ENCODE measurements around the gene TMEM79.

TMEM79 gene

DNA sequence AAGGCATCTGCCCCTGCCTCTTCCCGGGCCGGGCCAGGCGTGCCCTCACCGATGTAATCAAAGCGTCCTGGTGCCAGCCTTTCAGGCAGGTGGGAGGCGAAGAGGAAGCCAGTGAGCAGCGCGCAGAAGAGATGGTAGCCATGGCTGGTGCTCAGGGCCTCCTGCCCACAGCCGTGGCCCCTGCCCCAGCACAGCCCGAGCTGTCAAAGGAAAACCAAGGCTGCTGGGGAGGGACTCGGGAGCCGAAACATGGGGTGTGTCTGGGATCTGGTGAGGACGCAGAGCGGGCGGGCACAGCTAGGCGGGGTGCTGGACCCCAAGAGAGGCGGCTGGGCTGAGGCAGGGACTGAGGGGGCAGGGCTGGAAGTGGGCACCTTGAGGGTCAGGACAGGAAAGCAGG lies 39.4 kb upstream of the TMEM79 start:
- no peak overlapping the region for H3K4me3 ChIP-seq (ENCODE audit: control insufficient read depth, low read depth, low read length)
- DNase-seq (ENCODE audit: low read depth) = no peak

DNA sequence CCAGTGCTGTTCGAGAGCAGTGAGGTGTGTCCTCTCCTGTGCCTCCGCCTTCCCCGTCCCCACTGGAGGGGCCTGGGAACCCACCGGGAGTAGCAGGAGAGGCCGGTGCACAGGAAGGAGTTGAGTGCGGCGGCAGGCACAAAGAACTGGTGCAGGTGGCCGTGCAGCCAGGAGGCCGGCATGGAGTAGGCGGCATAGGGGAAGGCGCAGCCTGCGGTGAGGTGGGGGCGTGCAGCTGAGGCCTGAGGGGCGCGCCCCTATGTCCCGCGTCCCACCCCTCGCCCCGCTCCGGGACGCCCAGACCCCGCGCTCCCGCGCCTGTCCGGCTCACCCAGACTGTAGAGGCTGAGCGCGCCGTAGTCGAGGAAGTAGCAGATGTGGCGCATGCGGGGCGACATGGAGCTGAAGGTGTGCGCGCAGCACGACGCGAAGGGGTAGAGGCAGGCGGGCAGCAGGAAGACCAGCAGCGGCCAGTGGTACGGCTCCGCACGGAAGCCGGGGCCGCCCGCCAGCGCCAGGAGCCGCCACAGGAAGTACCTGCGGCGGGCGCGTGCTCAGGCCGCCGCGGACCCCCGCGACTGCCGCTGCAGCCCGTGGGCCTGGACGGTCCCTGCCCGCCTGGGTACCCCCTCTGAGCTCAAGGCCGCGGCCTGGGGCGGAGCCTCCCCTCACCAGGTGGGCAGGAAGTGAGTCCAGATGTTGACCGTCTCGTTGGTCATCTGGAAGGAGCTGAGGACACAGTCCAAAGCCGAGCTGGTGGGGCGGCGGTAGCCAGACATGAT lies 38.5 kb upstream of the TMEM79 start:
- no peak for DNase-seq (ENCODE audit: low read depth)

More for the DNA sequence above, 39.4 kb upstream of the TMEM79 start:
- TF ChIP-seq, protein P1, sequence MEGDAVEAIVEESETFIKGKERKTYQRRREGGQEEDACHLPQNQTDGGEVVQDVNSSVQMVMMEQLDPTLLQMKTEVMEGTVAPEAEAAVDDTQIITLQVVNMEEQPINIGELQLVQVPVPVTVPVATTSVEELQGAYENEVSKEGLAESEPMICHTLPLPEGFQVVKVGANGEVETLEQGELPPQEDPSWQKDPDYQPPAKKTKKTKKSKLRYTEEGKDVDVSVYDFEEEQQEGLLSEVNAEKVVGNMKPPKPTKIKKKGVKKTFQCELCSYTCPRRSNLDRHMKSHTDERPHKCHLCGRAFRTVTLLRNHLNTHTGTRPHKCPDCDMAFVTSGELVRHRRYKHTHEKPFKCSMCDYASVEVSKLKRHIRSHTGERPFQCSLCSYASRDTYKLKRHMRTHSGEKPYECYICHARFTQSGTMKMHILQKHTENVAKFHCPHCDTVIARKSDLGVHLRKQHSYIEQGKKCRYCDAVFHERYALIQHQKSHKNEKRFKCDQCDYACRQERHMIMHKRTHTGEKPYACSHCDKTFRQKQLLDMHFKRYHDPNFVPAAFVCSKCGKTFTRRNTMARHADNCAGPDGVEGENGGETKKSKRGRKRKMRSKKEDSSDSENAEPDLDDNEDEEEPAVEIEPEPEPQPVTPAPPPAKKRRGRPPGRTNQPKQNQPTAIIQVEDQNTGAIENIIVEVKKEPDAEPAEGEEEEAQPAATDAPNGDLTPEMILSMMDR (conservative IDR thresholded peaks at IDR 0.05; ENCODE audit: control insufficient read depth, insufficient read depth, low read depth, low read length) = no peak

DNA sequence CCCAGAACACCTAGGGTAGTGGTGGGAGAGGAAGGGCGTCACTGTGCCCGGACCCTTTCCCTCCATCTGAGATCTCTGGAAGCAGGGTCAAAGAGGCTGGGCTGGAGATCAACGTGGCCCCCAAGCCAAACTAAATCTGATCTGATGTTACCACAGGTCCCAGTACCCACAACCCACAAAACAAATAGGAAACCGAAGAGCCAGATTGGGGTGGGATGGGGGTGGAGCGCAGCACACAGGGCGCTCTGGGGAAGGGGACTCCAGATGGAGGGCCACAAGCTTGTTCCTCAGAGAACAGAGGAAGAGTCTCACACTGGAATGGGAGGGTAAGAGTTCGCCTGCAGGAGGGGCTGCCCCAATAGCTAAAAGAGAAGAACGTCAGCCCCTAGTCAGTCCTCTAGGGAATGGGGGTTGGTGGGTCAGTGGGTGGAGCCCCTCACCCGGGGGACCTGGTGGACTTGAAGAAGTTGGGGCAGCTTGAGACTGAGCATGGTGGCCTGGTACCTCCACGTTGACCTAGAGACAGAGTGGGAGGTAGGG lies 37.8 kb upstream of the TMEM79 start:
- DNase-seq (ENCODE audit: low read depth) = no peak
- no peak overlapping the region for H3K4me3 ChIP-seq (ENCODE audit: control insufficient read depth, low read depth, low read length)
- TF ChIP-seq, protein P1 (conservative IDR thresholded peaks at IDR 0.05; ENCODE audit: control insufficient read depth, insufficient read depth, low read depth, low read length) = no peak

More for the DNA sequence above, 38.5 kb upstream of the TMEM79 start:
- no peak overlapping the region for H3K4me3 ChIP-seq (ENCODE audit: control insufficient read depth, low read depth, low read length)
- TF ChIP-seq, protein P1 (conservative IDR thresholded peaks at IDR 0.05; ENCODE audit: control insufficient read depth, insufficient read depth, low read depth, low read length) = no peak

DNA sequence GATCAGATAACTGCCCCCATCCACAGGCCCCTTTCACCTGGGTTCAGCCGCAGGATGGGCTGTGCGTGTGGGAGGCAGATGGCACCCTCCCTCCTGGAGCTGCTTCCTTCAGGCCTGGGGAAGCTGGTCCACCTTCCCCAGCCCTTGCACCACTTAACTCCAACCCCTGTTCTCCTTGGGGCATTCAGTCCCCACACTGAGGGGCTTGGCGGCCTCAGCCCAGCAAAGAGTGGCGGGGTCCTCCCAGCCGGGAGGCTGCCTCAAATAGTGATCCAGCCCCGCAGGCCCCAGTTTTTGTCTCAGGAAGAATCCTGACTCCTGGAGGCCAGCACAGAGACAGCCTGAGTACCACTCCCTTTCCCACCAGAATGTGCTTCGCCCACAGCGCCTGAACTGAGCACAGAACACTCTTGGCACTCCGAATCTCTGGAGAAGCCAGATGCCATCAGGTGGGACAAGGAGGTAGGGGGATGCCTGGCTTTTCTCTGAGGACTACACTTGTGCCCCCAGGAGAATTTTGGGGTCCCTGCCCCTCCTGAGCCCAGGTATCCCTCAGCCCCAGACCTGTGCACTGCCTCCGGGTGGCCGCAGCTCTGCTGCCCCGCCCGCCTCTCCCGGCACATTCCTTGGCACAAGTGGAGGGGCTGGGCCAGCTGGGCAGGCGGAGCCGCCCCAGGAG lies 37.2 kb upstream of the TMEM79 start:
- H3K4me3 ChIP-seq (ENCODE audit: control insufficient read depth, low read depth, low read length) = no peak overlapping the region
- DNase-seq (ENCODE audit: low read depth) = no peak
- TF ChIP-seq, protein P1 (conservative IDR thresholded peaks at IDR 0.05; ENCODE audit: control insufficient read depth, insufficient read depth, low read depth, low read length) = no peak

DNA sequence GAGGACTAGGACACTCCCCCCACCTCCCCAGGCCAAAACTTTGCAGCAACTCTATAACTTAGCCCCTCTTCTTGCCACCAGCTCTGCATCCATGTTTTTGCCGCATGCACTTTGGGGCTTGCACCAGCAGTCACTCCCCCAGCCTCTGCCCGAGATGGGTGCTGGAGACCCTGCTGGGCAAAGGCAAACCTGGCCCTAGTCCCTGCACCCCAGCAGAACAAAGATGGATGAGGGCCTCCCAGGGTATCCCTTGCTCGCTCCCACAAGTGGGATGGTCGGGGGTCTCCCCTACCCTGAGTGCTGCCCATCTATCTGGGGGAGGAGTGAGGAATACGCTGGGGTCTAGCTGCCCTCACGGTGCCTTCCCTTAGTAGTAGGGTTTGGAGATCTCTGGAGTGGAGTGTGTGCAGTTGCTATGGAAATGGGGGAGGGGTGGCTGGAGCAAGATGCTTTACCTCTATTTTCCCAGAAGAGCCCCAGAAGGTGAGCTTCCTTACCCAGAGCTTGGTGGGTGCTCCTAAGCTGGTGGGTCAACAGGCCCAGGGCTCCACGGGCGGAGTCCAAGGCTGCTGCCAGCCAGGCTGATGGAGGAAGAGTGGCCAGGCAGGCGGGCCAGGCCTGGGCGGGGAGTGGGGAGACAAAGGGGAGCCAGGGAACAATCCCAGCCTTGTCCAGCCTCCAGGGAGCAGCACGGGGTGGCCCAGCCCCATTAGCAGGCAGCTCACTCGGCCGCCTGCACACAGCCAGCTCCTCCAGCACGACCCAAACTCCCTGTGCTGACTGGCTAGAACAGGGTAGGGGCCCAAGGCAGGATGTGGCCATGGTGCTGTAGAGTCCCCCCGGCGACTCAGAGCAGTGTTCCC lies 36.4 kb upstream of the TMEM79 start, which contains the start of gene PAQR6:
PAQR6 (minus strand) TSS at position 597 of the 863 bp plus-strand sequence. CDS start 1,325 bp downstream, outside the sequence.
- no peak for DNase-seq (ENCODE audit: low read depth)
- TF ChIP-seq, protein P1 (conservative IDR thresholded peaks at IDR 0.05; ENCODE audit: control insufficient read depth, insufficient read depth, low read depth, low read length) = no peak
- no peak within 1 kb of the TSS for H3K4me3 ChIP-seq (ENCODE audit: control insufficient read depth, low read depth, low read length)

DNA sequence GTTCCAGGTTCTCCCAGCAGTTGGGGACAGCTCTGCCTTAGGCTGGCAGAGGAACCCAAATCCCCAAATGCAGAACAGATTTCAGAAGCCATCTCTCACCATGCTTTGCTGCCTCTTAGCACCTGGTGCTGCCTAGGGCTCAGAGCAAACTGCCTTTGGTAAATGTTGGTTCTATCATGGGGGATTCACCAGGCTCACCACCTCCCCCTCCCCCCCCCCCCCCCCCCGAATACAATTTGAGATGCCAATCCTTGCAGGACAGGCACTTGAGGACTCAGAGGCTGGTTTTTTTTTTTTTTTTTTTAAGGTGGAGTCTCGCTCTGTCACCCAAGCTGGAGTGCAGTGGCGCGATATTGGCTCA lies 35.8 kb upstream of the TMEM79 start:
- DNase-seq (ENCODE audit: low read depth) = no peak
- no peak overlapping the region for H3K4me3 ChIP-seq (ENCODE audit: control insufficient read depth, low read depth, low read length)
- TF ChIP-seq, protein P1 (conservative IDR thresholded peaks at IDR 0.05; ENCODE audit: control insufficient read depth, insufficient read depth, low read depth, low read length) = no peak
